HG02870 (cell line): ENCODE results near the gene RTN4R.
"Not testable (repeated sequence)": the region's sequence is repeated elsewhere in the genome, so short reads cannot be mapped to it uniquely, and the experiment has no call there.

Source experiments
- ATAC-seq: cut with Tn5 transposase; IDR thresholded peaks from one replicate; pipeline ENCODE4 v1.9.1; 2021; ENCODE audit warnings: mild to moderate bottlenecking, moderate library complexity; ENCODE audit not compliant: unreplicated experiment

The RTN4R gene

GRCh38 chr22:20305894-20306645 is 38.0 kb upstream of the RTN4R start:
- ATAC-seq = no peak

DNA sequence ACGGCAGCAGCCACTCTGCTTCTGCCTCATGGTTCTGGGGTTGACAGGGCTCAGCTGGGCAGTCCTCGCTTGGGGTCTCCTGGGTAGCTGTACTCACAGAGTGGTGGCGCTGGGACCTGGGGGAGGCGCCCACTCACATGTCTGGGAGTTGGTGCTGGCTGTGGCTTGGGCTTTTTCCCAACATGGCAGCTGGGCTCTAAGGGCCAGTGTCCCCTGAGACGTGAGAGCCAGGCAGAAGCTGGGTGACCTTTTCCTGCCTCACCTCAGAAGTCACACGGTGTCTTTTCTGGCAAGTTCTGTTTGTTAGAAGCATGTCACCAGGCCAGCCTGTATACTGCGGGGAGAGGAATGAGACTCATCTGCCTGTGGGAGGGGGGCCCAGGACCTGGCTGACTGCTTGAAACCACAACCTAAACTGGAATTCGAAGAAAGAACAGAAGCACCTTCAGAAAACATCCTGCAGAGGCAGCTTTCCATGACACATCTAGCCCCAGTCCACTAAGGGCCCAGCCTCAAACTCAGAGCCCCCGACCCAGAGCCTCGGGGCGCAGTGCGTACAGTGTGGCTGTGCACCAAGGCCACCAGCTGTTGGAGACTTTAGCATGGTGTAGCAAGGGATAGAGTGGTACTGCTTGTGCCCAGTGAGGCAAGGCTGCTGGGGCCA is 37.2 kb upstream of the RTN4R start:
- ATAC-seq = not testable (repeated sequence)

- no peak for ATAC-seq
These were observed 36.5 kb upstream of the RTN4R start for GRCh38 chr22:20304646-20305045.

DNA sequence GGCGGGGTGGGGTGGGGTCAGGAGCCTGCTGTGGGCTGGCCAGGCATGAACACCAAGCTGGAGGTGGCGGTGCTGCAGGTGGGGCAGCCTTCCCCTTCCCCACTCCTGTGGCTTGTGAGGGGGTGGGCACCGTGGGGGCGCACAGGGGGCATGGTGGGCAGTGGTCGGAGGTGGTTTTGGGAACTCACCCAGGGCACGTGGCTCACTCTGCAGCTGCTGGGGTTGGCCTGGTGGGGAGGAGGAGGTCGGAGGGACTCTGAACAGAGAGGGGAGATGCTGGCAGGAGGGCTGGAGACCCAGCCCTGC is 35.1 kb upstream of the RTN4R start:
- ATAC-seq = not testable (repeated sequence)

DNA sequence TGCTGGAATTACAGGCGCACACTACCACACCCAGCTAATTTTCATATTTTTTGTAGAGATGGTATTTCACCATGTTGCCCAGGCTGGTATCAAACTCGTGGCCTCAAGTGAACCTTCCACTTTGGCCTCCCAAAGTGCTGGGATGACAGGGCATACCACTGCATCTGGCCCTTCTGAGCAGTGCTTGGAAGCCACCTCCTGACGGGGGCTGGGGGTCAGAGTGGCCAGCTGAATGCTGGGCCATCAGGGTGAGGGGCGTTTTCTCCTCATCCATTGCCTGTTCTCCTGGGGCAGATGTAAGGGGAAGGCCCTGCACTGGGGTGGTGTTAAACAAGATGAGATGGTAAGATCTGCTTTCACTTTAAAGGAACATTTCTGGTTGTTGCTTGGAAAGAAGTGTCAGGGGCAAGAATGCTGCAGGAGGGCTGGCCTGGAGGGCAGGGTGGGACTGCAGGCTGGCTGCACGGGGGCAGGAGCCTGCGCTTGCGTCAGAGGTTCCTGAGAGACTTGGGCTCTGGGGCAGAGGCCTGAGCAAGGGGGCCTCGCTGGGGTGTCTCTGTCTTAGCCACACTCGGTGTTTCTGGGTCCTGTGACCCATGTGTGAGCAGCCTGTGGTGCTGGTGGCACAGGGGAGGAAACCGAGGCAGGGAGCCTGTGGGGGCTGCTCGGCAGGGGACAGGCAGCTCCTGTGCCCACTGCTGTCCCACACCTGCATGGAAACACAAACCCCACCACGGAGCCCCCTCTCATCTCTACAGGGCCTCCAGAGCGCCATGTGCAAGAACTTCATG is 34.5 kb upstream of the RTN4R start:
- no peak for ATAC-seq

- no peak for ATAC-seq
These were observed 31.6 kb upstream of the RTN4R start for GRCh38 chr22:20299746-20300136.

DNA sequence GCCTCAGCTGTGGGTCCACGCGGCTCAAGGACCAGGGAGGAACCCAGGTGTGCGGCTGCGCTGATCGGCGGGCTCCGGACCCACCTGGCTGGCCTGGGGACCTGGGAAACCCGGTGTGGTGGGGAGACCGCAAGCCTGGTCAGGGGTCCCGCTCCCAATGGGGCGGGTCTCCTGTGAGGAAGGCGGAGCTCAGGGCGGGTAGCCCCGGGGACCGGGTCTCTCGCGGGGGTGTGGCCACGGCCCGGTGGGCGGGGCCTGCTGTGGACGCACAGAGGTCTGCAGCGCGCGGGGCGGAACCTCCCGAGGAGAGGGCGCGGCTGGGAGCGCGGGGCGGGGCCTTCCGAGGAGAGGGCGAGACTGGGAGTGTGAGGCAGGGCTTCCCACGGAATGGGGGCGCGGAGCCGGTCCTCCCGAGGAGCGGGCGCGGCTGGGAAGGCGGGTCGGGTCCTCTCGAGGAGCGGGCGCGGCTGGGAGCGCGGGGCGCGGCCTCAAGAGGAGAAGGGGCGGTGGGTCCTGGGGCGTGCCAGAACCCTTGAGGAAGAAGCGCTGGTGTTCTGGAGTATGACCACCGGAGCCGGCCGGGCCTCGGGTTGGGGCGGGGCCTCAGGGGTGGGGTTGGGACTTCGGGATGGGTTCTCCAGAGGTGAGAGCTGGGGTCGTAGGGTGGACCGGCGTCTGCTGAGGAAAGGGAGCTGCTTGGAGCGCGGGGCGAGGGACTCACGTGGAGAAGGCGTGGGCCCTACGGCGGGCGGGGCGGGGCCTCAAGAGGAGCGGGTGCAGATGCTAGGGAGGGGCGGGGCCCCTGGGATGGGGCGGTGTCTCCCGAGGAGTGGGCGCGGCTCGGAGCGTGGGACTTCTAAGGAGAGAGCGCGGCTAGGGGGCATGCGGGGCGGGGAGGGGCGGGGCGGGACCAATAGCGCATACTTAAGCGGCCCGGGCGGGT is 31.0 kb upstream of the RTN4R start:
- no peak for ATAC-seq

- no peak for ATAC-seq
These were observed 30.1 kb upstream of the RTN4R start for GRCh38 chr22:20298110-20298802.

DNA sequence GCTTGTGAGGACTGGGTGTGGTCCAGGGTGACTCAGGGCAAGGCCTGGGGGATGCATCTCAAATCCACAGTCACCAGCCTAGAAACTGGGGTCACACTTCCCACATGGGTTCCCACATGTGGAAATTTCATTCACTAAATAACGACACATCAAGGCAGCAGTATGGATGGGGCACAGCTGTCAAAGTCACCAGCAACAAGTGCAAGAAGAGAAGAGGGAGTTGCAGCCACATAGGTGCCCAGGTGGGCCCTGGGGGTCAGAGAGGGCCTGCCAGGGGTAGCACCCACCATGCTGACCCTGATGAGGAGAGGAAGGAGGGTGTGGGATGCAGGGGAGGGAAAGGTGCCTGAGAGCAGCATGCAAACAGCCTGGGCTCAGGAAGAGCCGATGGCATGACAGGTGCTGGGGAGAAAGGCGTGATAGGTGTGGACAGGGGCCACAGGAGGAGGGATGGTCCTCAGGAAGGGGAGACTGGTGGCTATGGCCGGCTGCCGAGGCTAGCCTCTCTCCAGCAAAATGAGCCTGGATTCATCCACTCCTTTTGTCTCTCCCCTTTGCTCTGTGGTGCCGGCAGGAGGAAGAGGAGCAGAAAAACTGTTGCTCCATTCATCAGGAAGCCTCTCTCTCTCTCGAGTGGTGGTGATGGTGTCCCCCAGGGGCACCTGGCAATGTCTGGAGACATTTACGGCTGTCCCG is 29.4 kb upstream of the RTN4R start:
- no peak for ATAC-seq

DNA sequence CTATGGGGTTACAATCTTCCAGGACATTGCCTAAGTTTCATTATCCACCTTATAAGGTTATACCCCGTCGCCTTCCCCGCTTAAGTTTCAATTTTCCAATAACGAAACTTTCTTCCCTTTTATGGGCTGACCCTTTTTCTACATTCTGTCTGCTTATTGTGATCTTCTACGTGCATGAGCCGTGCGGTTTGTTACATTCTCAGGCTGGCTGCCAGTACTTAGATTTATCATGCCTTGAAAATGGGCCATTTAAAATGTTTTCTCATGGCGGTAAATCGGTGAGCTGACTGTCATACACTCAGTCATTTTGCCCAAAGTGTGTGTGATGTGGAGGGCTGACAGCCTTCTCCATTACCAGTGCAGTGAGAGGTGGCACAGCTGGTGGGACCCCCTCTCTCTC is 28.5 kb upstream of the RTN4R start:
- no peak for ATAC-seq

GRCh38 chr22:20295262-20296064 is 27.3 kb upstream of the RTN4R start:
- no peak for ATAC-seq

- no peak for ATAC-seq
These were observed 24.6 kb upstream of the RTN4R start for GRCh38 chr22:20292673-20293232.

DNA sequence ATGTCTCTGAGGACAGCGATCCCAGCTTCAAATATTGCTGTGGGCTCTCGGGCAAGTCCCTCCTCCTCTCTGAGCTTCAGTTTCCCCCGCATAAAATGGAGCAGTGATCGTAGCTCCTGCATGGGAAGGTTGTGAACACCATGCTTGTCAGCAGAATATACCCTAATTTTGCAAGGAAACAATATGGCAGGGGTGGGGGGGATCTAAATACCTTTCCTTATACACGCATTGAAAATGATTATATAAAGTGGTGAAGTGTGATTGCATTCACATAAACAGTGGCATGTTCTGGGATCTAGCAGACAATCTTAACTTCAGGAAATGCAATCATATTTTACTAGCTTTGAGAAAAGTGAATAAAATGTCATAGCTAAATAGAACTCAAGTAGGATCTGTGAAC is 24.0 kb upstream of the RTN4R start:
- no peak for ATAC-seq

DNA sequence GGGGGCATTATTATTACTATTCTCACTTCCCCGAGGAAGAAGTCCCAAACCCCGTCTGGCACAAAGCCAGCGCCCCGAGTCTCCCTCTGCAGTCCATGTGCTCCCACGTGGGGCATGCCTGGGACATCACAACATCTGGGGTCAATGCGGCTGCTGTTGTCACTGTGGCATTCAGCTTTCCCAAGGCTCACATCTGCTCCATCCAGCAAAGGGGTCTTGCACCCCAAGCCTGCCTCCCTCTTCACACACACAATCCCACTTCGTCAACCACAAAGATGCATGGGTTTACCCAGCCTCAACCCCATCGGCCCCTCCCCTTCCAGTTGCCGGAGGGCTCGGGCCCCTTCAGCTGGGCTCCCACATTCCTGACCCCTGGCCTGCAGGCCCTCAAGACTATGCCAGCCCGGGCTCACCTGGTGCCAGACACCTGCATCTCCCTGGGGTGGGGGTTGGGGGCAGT is 23.5 kb upstream of the RTN4R start:
- no peak for ATAC-seq

GRCh38 chr22:20291249-20291586 is 23.1 kb upstream of the RTN4R start:
- no peak for ATAC-seq

GRCh38 chr22:20290578-20291248 is 22.6 kb upstream of the RTN4R start:
- no peak for ATAC-seq

DNA sequence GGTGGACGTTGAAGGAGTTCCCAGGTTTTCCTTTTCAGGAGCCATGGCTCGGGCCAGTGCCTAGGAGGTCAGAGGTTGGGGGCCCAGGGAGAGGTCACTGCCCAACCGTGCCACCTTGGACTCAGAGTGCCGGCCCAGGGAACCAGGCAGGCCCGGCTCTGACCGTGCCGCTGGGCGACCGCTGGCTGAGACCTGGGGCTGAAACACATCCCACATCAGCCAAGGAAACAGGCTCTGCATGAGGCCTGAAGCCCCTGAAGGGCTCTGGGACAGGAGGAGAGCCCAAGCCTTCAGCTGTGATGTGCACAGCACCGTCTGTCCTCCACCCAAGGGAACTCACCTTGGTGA is 21.9 kb upstream of the RTN4R start:
- ATAC-seq = no peak
